GM12892 (cell line): ENCODE measurements around the gene QSER1.
"Not testable (repeated sequence)": the region's sequence is repeated elsewhere in the genome, so short reads cannot be mapped to it uniquely, and the experiment has no call there.

ENCODE experiments used
- DNase-seq: peaks from one replicate; pipeline ENCODE4 v3.0.0; 2011; ENCODE audit not compliant: insufficient read length
- FAIRE-seq: peaks from 2 replicates; lab custom pipeline; 2011; peaks lifted over from hg19 to GRCh38; lab: Jason Lieb, UNC
- POLR2A ChIP-seq: IDR thresholded peaks from 2 replicates; pipeline ENCODE4 v1.6.1; 2011; ENCODE audit warnings: low read depth, low read length, control low read depth
- POLR2AphosphoS5 ChIP-seq: IDR thresholded peaks from 2 replicates; pipeline ENCODE4 v1.6.1; 2011; ENCODE audit warnings: low read depth, low read length, control low read depth
- TAF1 ChIP-seq: IDR thresholded peaks from 2 replicates; pipeline ENCODE4 v1.6.1; 2011; ENCODE audit warnings: low read depth, mild to moderate bottlenecking, control low read depth, low read length, borderline replicate concordance

The QSER1 gene

DNA sequence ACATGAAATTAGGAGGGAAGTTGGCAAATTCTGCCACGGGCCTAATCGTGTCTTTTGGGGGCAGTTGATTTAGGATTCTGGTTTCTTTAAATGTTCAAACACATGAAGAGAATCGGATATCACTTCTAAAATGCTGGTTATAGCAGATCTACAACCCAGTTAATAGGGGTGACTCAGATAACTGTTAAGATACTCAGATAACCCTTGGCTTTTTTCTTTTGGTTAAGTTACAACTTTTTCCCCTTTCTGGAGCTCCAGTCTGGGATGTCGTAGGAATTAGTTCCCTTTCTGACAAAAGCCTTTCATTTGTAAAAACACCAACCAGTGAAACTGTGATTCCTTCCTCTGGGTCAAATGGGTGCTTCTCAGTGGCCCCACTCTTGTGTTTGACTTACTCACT, 124.0 kb downstream of the QSER1 start:
- FAIRE-seq (no peak), DNase-seq (no peak)
- TF ChIP-seq POLR2AphosphoS5 (no peak), TAF1 (no peak), POLR2A (no peak)

DNA sequence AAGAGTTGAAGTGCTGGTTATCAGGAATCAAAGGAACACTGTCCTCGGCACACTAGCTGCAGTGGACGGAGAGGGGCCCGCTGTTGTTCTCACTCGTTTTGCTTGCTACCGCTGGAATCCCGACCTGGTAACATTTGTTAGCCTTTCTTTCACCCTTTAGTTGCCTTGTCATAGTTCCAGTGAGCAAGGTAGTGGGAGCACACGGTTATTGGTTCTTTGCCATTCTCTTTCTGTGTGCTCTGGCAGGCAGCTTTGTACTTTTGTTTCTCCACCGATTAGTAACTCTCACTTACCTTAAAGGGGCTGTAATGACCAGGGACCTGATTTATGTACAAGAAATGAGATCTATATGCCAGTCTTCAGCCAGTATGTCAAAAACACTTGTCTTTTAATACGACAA, 124.9 kb downstream of the QSER1 start:
- DNase-seq = no peak
- no peak for FAIRE-seq
- no peak for TF ChIP-seq TAF1
- no peak for TF ChIP-seq POLR2A

DNA sequence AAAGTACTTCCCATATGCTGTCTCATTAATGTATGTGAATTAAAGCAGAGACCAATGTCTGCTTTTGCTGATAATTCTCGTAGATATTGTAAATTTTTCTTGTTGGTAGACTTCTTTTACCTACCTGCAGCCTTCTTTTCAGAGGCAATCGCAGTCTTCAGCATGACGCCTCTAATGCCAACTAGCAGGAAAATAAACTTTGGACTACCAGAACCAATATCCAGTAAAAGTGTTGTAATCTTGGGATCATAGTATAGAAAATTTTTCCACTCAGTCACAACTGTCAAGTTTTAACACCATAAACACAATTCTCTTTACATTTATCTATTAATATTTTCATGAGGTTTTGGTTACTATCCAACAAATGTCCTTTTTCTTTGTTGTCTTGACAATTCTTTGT, 125.4 kb downstream of the QSER1 start:
- no peak for DNase-seq
- no peak for FAIRE-seq
- TF ChIP-seq POLR2A (no peak), POLR2AphosphoS5 (no peak), TAF1 (no peak)

GRCh38 chr11:33018840-33019239, 126.2 kb downstream of the QSER1 start:
- DNase-seq = no peak
- TF ChIP-seq POLR2A (no peak), POLR2AphosphoS5 (no peak), TAF1 (no peak)
- FAIRE-seq = no peak

- TF ChIP-seq POLR2AphosphoS5 (no peak), TAF1 (no peak)
- FAIRE-seq = peak; percentile 9
- no peak for DNase-seq
Observed at GRCh38 chr11:33021501-33021900, 128.9 kb downstream of the QSER1 start.

- TF ChIP-seq TAF1 (no peak), POLR2A (no peak), POLR2AphosphoS5 (no peak)
- FAIRE-seq (no peak), DNase-seq (no peak)
Observed at GRCh38 chr11:33021937-33022336, 129.3 kb downstream of the QSER1 start.

- FAIRE-seq = no peak
- DNase-seq = no peak
- TF ChIP-seq POLR2A = no peak
- TF ChIP-seq TAF1 = no peak
- TF ChIP-seq POLR2AphosphoS5 = no peak
Observed at GRCh38 chr11:33025339-33025722, 132.7 kb downstream of the QSER1 start.

GRCh38 chr11:33027233-33027632, 134.6 kb downstream of the QSER1 start:
- no peak for FAIRE-seq
- no peak for TF ChIP-seq POLR2A
- DNase-seq = no peak

GRCh38 chr11:33027846-33028536, 135.4 kb downstream of the QSER1 start:
- no peak for FAIRE-seq
- no peak for DNase-seq
- no peak for TF ChIP-seq POLR2AphosphoS5
- no peak for TF ChIP-seq TAF1
- TF ChIP-seq POLR2A = no peak

DNA sequence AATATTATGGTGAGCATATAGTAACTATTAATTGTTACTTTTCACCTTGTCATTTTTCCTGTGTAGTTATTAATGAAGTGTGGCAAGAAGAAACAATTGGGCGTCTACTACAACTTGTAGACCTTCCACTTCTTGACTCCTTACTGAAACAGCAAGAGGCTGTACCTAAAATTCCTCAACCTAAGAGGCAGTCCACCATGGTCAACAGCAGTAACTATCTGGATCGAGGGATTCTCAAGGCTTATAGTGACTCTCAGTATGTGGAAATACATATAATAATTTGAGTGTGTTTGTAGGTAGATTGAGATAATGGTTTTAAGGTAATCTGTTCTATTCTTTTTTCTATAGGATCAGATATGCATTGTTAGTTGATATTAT, 135.9 kb downstream of the QSER1 start:
- FAIRE-seq (peak; percentile 36), DNase-seq (no peak)
- no peak for TF ChIP-seq POLR2AphosphoS5
- TF ChIP-seq POLR2A = no peak
- no peak for TF ChIP-seq TAF1

GRCh38 chr11:33029218-33029617, 136.6 kb downstream of the QSER1 start:
- not testable (repeated sequence) for DNase-seq, FAIRE-seq
